GM19238 (cell line): ENCODE data around the gene LIMCH1.

ENCODE experiments used
- DNase-seq: peaks from one replicate; pipeline ENCODE4 v3.0.0; 2011; ENCODE audit warnings: low spot score; ENCODE audit not compliant: insufficient read length

Gene LIMCH1

DNA sequence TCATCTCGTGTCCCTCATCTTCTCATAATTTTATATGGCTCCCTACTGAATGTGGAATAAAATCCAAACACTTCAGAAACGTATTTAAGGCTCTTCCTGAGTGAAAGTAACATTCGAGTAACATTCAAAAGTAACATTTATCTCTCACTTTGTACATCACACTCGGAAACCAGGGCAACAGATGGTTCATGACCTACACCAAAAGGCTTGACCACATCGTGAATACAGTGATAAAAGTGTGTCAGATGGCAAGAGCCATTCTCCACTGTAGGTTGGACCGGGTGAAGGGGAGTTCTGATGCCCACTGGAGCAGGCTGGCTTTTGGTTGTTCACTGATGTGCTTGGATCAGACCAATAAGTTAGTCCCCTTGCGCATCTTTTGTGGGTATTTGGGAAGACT, 5.6 kb upstream of the LIMCH1 start:
- no peak for DNase-seq

DNA sequence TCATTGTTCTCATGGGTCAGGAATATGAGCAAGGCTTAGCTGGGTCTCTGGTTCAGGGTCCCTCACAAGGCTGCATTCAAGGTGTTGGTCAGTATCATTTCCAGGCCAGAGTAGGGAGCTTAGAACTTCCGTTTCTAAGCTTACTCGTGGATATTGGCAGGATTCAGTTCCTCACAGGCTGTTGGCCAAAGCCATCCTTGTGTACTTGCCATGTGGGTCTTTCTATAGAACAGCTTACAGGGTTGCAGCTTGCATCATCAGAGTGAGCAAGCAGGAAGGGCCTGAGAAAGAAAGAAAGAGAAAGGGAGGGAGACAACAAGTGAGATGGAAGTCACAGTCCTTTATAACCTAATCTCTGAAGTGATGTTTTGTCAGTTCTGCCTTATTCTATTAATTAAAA, 5.1 kb upstream of the LIMCH1 start:
- DNase-seq, result no peak

GRCh38 chr4:41533680-41534079, 4.3 kb upstream of the LIMCH1 start:
- no peak for DNase-seq

DNA sequence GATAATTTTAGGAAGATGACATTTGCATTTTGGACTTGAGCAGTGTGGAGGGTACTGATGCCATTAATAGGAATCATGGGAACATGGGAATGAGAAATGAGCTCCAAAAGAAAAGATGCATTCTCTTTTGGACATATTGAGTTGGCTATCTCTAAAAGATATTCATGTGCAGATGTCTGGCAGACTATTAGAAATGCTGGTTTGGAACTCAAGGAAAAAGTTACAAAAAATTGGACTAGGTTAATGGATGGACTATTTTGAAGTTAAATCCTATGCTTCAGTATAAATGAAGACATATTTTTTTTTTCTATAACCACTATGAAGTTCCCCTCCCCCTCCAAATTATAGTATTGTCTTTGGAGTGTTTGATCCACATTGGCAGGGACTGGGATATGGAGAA, 3.6 kb upstream of the LIMCH1 start:
- DNase-seq, result no peak

DNA sequence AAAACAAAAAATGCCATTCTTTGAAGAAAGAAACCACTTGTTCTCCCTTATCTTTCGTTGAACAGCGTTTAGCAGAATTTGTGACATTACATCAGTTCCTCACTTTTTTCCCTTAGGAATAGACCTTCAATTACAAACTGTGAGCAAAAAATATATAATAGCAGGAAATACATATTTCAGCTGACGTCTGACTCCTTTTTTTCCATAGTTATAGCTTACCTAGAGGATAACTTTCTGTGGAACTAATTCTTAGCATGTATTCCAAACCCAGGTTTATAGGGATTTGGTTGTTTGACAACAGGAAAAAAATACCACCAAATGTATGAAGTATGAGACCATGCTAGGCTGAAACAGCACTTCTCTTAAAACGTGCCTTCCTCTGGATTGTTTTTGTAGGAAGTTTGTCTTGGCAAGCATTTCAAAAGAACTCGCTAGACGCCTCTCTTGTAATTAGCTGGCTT, 2.0 kb upstream of the LIMCH1 start:
- DNase-seq, result no peak

DNA sequence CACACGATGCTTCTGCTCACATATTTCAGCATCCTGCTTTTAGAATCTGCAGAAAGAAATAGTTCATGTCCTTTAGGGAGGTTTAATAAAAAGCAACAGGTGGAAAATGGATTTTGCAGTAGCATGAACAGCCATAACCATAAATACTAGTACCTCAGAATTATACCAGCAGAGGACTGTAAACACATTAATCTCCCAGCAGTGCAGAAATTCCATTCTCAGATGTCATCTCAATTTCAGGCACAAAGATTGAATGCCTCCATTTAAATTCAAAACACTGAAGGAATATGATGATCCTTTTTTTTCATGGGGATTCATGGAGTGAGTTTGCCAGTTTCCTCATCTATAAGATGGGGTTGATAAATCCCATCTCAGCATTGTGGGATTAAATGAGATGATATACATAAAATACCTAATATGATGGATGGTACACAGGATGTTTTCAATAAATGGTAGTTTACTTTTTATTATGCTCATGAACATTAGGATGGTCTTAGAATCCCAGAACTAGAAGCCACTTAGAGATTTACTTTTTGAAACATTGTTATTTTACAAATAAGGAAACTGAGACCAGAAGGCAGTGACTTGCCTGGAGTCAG, 566 bp upstream of the LIMCH1 start:
- no peak for DNase-seq

DNA sequence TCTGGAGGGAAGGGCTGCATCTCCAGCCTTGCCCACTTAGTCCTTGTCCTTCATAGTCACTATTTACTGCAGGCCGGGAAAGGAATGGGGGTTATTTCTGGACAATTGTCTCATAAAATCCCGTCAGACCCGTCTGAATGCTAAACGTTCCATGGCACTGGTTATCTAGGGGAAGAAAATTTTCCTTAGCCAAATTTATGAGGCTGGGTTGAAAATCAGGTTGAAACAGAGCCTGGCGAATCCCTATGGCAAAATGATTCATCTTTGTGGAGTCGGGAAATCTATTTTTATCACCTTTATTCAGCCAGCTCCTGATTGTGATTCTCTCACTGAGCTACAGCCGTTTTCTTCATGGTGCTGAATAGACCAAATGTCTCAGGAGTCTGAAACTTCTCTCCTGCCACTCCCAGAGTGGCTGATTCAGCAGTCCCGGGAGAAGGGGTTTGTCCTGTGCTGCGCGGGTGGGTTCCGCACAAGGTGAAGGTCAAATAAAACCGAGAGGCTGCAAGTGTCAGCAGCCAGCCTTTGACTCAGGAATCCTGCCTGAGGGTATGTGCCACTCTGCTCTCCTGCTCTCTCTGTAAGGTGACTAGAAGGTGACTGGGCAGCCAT, 1.0 kb downstream of the LIMCH1 start:
- no peak for DNase-seq

DNA sequence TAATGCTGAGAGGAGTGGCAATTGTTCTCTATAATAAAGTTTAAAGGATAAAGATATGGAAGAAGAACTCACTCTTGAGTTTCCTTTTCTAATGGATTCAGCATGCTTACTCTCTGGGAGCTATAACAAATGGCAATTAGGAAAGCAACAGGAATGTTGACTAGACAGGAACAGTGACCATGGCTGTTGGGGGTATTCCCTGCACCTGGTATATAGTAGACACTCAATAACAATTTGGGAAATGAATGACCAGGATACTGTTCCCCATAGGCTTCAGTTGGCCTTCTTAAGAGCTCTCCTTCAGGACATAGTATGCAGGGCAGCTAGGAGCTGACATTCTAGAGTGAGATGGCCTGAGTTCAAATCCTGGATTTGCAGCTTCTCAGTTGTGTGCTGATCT, 1.8 kb downstream of the LIMCH1 start:
- DNase-seq, result no peak

- DNase-seq, result no peak
Observed at GRCh38 chr4:41540687-41541086, 2.7 kb downstream of the LIMCH1 start.

- no peak for DNase-seq
Observed at GRCh38 chr4:41541687-41542094, 3.7 kb downstream of the LIMCH1 start.

DNA sequence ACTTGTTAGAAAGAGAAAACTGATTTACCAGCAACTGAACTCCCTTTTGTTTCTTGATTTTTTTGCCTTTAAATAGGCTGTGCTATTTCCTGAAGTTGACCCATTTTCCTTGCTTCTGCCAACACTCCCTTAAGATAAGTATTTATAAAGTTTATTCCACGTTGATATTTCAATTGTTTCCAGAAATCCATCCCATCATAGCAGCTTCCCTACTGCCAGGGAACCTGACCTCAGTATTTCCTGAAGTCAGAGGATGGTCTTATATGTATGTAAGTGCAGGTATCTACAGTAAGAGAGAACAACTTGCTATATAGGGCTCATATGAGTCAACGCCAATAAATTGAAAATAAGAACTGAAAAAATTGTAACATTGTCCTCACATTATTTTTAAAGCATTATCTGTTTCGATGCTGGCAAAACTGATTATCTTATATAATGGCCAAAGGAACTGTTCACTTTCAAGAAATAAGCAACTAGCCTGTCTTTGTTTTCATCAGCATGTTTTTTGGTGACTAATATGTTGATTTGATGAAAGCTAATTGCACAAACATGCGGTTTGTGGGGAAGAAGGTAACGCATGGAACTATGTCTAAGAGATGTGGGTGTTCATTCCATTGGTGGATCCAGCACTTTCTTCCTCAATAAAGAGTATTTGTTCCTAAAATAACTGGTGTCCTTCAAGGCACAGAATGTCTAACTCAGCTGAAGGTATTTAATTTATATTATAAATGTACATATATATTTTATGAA, 4.7 kb downstream of the LIMCH1 start:
- DNase-seq, result no peak

GRCh38 chr4:41545238-41545637, 7.3 kb downstream of the LIMCH1 start:
- no peak for DNase-seq

DNA sequence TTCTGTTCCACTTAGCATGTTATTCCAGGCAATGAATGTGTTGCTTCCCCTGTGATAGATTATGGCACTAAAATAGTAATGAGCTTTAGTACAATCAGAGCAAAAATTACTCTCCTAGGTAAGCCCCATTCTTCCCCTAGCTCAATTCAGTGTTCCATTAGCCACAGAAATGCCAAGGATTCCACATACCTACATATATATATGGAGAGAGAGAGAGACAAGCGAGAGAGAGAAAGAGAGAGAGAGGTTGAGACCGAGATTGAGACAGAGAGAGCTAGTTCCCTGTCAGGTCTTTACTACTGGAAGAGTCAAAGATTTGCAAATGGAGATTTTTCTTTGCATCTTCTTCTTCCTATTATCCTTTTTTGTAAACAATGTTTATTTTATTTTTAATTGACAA, 8.7 kb downstream of the LIMCH1 start:
- no peak for DNase-seq

DNA sequence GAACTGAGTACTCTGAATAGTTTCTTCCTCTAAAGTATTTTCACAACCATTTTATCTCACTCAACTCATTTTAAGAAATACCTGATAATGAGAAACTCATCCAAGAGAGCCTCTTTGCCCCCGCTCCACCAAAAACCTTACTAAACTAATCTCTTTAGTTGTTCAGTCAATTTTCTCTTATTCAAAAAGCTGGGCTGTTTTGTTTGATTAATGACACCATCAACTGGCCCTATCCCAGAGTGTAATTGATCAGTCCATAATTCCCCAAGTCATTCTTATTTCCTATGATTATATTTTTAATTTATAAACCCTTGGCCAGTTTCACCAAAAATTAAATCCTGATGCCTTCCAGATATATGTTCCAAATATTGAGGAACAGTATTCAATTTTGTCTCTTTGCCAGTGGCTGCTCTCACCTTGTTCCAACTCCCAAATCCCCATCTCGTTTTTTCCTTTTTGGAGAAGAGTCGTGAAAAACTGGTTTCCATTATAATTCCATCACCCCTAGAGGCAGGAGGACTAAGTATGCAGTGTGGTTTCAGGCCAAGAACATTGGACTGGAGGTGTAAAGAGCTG, 10.4 kb downstream of the LIMCH1 start:
- no peak for DNase-seq

GRCh38 chr4:41549478-41549877, 11.5 kb downstream of the LIMCH1 start:
- no peak for DNase-seq

DNA sequence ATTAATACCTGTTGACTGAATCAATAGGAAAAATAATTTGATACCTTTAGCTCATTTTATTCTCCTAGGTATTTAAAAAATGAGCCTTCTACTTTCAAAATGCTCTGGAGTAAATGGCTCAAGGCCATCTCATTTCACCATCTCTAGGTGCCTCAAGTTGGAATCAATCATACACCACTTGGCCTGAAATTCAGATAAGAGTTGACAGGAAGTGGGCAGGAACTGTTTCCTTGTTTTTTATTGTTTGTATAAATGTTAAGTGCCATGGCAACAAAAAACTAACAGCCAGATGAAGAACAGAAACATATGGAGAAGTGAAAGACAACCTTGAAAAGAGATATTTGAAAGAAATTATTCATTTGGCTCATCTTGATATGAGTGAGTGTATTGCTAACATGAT, 12.4 kb downstream of the LIMCH1 start:
- DNase-seq, result no peak

DNA sequence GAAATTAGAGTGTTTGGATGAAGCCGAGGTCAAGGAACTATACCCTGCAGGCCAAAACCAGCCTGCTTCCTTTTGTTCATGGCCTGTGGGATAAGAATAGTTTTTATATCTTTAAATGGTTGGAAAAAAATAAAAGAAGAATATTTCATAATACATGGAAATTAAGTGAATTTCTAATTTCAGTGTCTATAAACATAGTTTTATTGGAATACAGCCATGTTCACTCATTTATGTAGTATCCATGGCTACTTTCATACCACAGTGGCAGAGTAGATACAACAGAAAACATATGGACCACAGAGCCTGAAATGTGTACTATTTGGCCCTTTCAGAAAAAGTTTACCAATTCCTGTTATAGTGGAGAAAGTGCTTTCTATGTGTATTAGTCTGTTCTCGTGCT, 13.6 kb downstream of the LIMCH1 start:
- DNase-seq, result no peak

DNA sequence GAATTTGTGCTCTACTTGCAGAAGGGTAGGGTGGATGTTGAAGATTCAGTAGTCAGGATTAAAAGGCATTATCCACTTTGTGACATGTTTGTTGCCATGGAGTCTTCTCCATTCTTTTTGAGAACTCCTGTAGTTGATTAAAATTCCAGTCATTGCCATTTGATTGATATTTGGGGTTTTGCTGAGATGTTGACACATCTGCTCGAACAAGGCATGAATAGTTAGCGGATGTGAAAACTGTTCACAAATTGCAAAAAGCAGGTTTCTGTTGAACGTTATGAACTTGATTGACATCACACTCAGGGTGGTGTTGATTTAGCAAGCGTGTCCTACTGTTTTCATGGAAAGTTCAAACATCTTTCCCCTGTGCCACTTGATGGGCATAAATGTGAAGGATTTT, 16.9 kb downstream of the LIMCH1 start:
- no peak for DNase-seq

GRCh38 chr4:41556526-41556925, 18.6 kb downstream of the LIMCH1 start:
- no peak for DNase-seq

- no peak for DNase-seq
Observed at GRCh38 chr4:41559940-41560516, 22.1 kb downstream of the LIMCH1 start.

DNA sequence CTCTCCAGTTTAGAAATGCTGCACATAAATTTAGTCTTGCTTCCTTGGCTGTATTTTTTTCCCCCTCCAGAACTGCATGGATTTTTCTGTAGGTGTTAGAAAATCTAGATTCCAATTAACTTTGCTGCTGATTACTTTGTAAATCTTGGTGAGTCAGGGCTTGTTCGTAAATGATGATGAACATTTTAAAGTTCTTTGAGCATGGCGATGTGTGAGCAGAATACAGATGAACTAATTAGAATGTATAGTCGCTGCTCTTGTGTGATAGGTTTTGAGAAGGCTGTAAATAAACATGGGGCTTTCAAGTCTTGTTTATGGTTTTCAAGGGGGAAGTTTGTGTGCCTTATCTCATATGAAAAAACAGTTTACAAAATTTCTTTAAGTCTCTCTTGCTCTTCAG, 23.3 kb downstream of the LIMCH1 start:
- no peak for DNase-seq

GRCh38 chr4:41567186-41567585, 29.2 kb downstream of the LIMCH1 start:
- DNase-seq, result no peak
